HepG2 (cell line): ENCODE measurements around the gene KLHL28. TPM values are rescaled to one million over a fixed set of nuclear protein-coding genes. Genes with fewer than 3 reads are reported as not detected.

Experiments used
- ATAC-seq: fragments of 200-7000 bp; cut with Tn5 transposase; 3 replicates; pipeline ENCODE4 v1.9.1; 2020; ENCODE audit warnings: mild to moderate bottlenecking, moderate library complexity
- BruUV-seq: library from RNA; stranded (reverse); fragments of 400-500 nt; replicated peaks from 2 replicates; lab custom pipeline; 2021; lab: Mats Ljungman, UMichigan
- CTCF ChIA-PET: fragments of 300-600 bp; formaldehyde crosslinking; extraction: SDS; loops from one replicate; lab custom pipeline; 2021; ENCODE audit warnings: low total read pairs, inconsistent platforms, low intra/inter-chr PET ratio; lab: Yijun Ruan, JAX
- POLR2A ChIA-PET: fragments of 350-600 bp; sonication (Branson Sonifier 250); formaldehyde crosslinking; loops from one replicate; lab custom pipeline; 2020; ENCODE audit warnings: antibody characterized with exemption, inconsistent platforms; lab: Yijun Ruan, JAX
- DNase-seq: peaks from one replicate; pipeline ENCODE4 v3.0.0-alpha.2; 2015; ENCODE audit warnings: low spot score
- FAIRE-seq: peaks from 3 replicates; lab custom pipeline; 2011; peaks lifted over from hg19 to GRCh38; lab: Jason Lieb, UNC
- H2AFZ ChIP-seq: one replicate; pipeline ENCODE4 v1.6.1; 2011; ENCODE audit warnings: low read length, inconsistent platforms
- H3K27ac ChIP-seq: fragments of 300-600 bp; 3 replicates; pipeline ENCODE4 v1.8.0; 2011; ENCODE audit warnings: mixed run types, mild to moderate bottlenecking, mixed read lengths, low read length, inconsistent platforms; ENCODE audit not compliant: insufficient read depth; ENCODE audit errors: extremely low read length
- H3K27me3 ChIP-seq, 2 experiments: fragments of 200-600 bp in 1 of 2; 2 replicates in 1 of 2; 3 replicates in 1 of 2; pipeline versions ENCODE4 v1.6.0 to v1.8.0; 2011; ENCODE audit warnings: low read length in 2 of 2, mild to moderate bottlenecking in 2 of 2, moderate library complexity in 2 of 2, inconsistent platforms in 1 of 2; ENCODE audit not compliant: insufficient read depth in 2 of 2, control insufficient read depth in 1 of 2
- H3K36me3 ChIP-seq, 2 experiments: fragments of 200-600 bp in 1 of 2; replicated peaks in 1 of 2; 2 replicates in 1 of 2; 3 replicates in 1 of 2; pipeline versions ENCODE4 v1.5.1 to v1.8.0; 2011; ENCODE audit warnings: low read length in 2 of 2, inconsistent platforms in 1 of 2; ENCODE audit not compliant: insufficient read depth in 2 of 2, control insufficient read depth in 1 of 2
- H3K4me1 ChIP-seq: 2 replicates; pipeline ENCODE4 v1.5.1; 2012; ENCODE audit warnings: low read length, inconsistent platforms; ENCODE audit not compliant: insufficient read depth
- H3K4me2 ChIP-seq: 2 replicates; pipeline ENCODE4 v1.6.0; 2011; ENCODE audit warnings: low read depth, low read length, inconsistent platforms
- H3K4me3 ChIP-seq, 3 experiments: fragments of 200-600 bp in 1 of 3; sonication (generic), shearing (Covaris generic) in 1 of 3; replicated peaks in 1 of 3; 2 replicates each; pipeline ENCODE4 v1.5.1; 2011 to 2016; ENCODE audit warnings: low read length in 3 of 3, inconsistent platforms in 2 of 3, low read depth in 2 of 3, mild to moderate bottlenecking in 2 of 3, control low read depth in 1 of 3, mixed read lengths in 1 of 3; ENCODE audit not compliant: insufficient read depth in 1 of 3
- H3K79me2 ChIP-seq: one replicate; pipeline ENCODE4 v1.6.1; 2011; ENCODE audit warnings: low read length, inconsistent platforms; ENCODE audit not compliant: insufficient read depth
- H3K9ac ChIP-seq: 2 replicates; pipeline ENCODE4 v1.6.0; 2011; ENCODE audit warnings: mild to moderate bottlenecking, low read depth, low read length, inconsistent platforms; ENCODE audit not compliant: insufficient read depth
- H3K9me3 ChIP-seq: 2 replicates; pipeline ENCODE4 v1.5.1; 2012; ENCODE audit warnings: mild to moderate bottlenecking, low read length
- H4K20me1 ChIP-seq: 2 replicates; pipeline ENCODE4 v1.6.0; 2011; ENCODE audit warnings: inconsistent platforms, mild to moderate bottlenecking, low read length, moderate library complexity; ENCODE audit not compliant: insufficient read depth
- HDAC2 ChIP-seq: sonication (generic); formaldehyde crosslinking; IDR thresholded peaks from 2 replicates; pipeline ENCODE4 v1.4.0; 2020; ENCODE audit warnings: missing genetic modification reagents
- MAX ChIP-seq: IDR thresholded peaks from 2 replicates; pipeline ENCODE4 v1.6.1; 2012; ENCODE audit warnings: inconsistent platforms
- SCMH1 ChIP-seq: sonication (generic); formaldehyde crosslinking; IDR thresholded peaks from 2 replicates; pipeline ENCODE4 v1.9.0; 2021; ENCODE audit warnings: missing genetic modification reagents, mild to moderate bottlenecking, borderline replicate concordance
- SRSF1 ChIP-seq: fragments of 200-400 bp; formaldehyde crosslinking; optimal IDR thresholded peaks from 2 replicates; pipeline ENCODE3; 2017; ENCODE audit warnings: mild to moderate bottlenecking, low read depth, low read length, moderate library complexity
- STAT6 ChIP-seq: sonication (generic); formaldehyde crosslinking; IDR thresholded peaks from 2 replicates; pipeline ENCODE4 v1.4.0; 2020; ENCODE audit warnings: missing genetic modification reagents, mild to moderate bottlenecking, borderline replicate concordance
- ZGPAT ChIP-seq: IDR thresholded peaks from 2 replicates; pipeline ENCODE4 v1.6.1; 2016; ENCODE audit warnings: mild to moderate bottlenecking
- ZNF318 ChIP-seq: sonication (generic); formaldehyde crosslinking; IDR thresholded peaks from 2 replicates; pipeline ENCODE4 v1.4.0; 2020; ENCODE audit warnings: mild to moderate bottlenecking, missing genetic modification reagents
- ZNF503 ChIP-seq: sonication (generic); formaldehyde crosslinking; IDR thresholded peaks from 2 replicates; pipeline ENCODE4 v1.4.0; 2020; ENCODE audit warnings: missing genetic modification reagents
- WGBS: methylation state at CpG from one replicate; pipeline ENCODE4 v1.1.6; 2017; ENCODE audit warnings: low lambda C conversion rate; 5-methylcytosine and 5-hydroxymethylcytosine counted together
- in situ Hi-C: cut with HindIII; loops from 2 replicates; pipeline ENCODE4 v1.10.0; 2017; ENCODE audit warnings: low pct_unique_long_range_greater_than_20kb; ENCODE audit not compliant: extremely low pct_ligation_motif_present
- intact Hi-C: fragments of 100-400 bp; cut with micrococcal nuclease; formaldehyde crosslinking; loops from one replicate; pipeline ENCODE4 v1.10.0; 2022; ENCODE audit not compliant: unreplicated experiment
- polyA plus RNA-seq, 8 experiments: library from polyadenylated mRNA; depleted of rRNA in 3 of 8; stranded (reverse) in 7 of 8; unstranded in 1 of 8; fragments of >200 nt; fragmentation: Illumina TruSeq in 4 of 8; extraction: Trizol in 4 of 8; gene quantifications; 2 replicates each; pipeline versions ENCODE4 v1.2.1 to v1.2.3, GENCODE V29; 2011 to 2016; ENCODE audit warnings: low read depth in 4 of 8, missing spikeins in 1 of 8, mixed read lengths in 1 of 8; ENCODE audit not compliant: insufficient read depth in 1 of 8
- total RNA-seq, 5 experiments: library from RNA; depleted of rRNA; stranded (reverse); fragments of >200 nt; fragmentation: Illumina TruSeq; extraction: Trizol; gene quantifications; 2 replicates each; pipeline ENCODE4 v1.2.3, GENCODE V29; 2016; ENCODE audit warnings: low read depth in 1 of 5

Gene KLHL28
- total and polyA plus RNA-seq, 2 of the 13 experiments (the other 11 are each of a cell fraction or from before 2014, with no cell fraction given), result 3.4 to 6.6 TPM

GRCh38 chr14:44982594-44982993 lies 20.8 kb upstream of the KLHL28 start (continued):
- no peak for TF ChIP-seq STAT6 (CRISPR knock-in tag)
- TF ChIP-seq, all 625 proteins: peak for 0

GRCh38 chr14:44981198-44981597 lies 19.5 kb upstream of the KLHL28 start:
- ATAC-seq (no peak), DNase-seq (no peak), FAIRE-seq (no peak)
- WGBS, result 80% methylated on average over 3 of the region's 3 CpGs
- ChIA-PET POLR2A (no interaction called here), CTCF (no interaction called here)
- in situ Hi-C loops (no loop called here), intact Hi-C loops (no loop called here)
- no peaks in the 10 kb centered on the region for H3K9me3 ChIP-seq
- H3K27ac ChIP-seq, result no peak overlapping the region
- H3K4me2 ChIP-seq, result no peak overlapping the region
- H3K36me3 ChIP-seq, result no peaks in the 10 kb centered on the region
- H3K9ac ChIP-seq, result no peak overlapping the region
- H4K20me1 ChIP-seq, result no peaks in the 10 kb centered on the region
- H3K79me2 ChIP-seq, result peaks cover 15% of the 10 kb centered on the region
- H3K4me3 ChIP-seq, result no peak overlapping the region
- H3K4me1 ChIP-seq, result no peaks in the 10 kb centered on the region
- no peak overlapping the region for H2AFZ ChIP-seq
- no peaks in the 10 kb centered on the region for H3K27me3 ChIP-seq
- BruUV-seq, result no TSS peak
- TF ChIP-seq HDAC2 (CRISPR knock-in tag) (no peak), MAX (no peak), ZNF503 (CRISPR knock-in tag) (no peak), ZGPAT (CRISPR knock-in tag) (no peak), SRSF1 (no peak), SCMH1 (CRISPR knock-in tag) (no peak), ZNF318 (CRISPR knock-in tag) (no peak)
